HG03378 (cell line): ENCODE data around the gene FMNL1.

Experiments
- ATAC-seq: cut with Tn5 transposase; IDR thresholded peaks from one replicate; pipeline ENCODE4 v1.9.1; 2021; ENCODE audit warnings: mild to moderate bottlenecking, moderate library complexity; ENCODE audit not compliant: unreplicated experiment

Gene FMNL1

DNA sequence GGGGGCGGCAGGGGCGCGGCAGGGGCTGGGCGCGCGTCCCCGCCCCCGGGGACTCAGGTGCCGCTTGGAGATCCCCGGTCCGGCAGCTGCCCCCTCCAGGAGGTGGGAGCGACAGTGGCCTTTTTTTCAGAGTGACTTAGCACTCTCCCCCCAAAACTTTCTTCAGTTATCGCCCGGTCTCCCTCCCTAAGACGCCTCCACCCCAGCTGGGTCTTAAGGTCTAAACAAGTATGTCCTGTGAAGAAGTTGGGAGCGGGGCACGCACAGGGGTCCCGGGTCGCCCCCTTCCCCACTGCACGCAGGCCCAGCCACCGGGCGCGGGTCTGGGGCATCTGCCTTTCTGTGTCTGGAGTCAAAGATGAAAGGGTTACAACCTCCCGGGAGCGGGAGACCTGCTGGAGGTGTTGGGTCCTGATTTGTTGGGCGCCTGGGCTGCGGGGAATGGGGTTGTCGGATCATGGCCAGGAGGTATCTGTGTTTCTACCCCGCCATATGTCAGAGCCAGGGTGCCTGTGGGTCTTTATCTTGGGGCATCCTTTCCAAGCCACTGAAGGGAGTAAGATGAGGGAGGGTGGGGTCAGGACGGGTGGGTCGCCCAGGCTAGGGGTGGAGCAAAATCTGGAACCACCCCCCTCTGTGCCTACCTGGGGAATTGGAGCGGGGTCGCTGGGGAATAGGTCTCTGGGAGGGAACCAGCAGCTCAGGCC lies 757 bp downstream of the FMNL1 start:
- no peak for ATAC-seq

DNA sequence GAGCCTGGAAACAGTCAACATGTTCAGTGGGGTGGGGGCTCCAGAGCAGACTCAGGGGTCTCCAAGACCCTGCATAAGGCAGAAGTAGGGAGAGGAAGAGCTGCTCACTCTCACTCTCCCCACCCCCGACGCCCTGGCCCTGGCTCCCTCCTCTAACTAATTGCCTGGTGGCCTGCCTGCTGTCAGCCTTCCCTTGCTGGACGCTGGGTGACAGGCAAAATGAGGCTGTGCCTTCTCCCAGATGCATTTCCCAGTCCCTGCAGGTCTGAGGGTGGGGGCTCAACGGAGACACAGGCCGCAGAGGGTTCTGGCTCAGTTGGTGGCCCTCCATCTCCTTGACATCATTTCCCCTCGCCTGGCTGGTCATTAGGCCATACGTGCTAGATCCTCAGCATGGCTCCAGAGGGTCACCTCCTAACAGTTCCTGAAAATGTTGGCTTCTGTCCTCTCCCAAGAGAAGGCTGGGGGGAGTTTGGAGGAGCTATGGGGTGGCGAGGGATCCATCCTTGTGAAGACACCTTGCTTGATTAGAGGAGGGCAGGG lies 1.4 kb downstream of the FMNL1 start:
- ATAC-seq: no peak

DNA sequence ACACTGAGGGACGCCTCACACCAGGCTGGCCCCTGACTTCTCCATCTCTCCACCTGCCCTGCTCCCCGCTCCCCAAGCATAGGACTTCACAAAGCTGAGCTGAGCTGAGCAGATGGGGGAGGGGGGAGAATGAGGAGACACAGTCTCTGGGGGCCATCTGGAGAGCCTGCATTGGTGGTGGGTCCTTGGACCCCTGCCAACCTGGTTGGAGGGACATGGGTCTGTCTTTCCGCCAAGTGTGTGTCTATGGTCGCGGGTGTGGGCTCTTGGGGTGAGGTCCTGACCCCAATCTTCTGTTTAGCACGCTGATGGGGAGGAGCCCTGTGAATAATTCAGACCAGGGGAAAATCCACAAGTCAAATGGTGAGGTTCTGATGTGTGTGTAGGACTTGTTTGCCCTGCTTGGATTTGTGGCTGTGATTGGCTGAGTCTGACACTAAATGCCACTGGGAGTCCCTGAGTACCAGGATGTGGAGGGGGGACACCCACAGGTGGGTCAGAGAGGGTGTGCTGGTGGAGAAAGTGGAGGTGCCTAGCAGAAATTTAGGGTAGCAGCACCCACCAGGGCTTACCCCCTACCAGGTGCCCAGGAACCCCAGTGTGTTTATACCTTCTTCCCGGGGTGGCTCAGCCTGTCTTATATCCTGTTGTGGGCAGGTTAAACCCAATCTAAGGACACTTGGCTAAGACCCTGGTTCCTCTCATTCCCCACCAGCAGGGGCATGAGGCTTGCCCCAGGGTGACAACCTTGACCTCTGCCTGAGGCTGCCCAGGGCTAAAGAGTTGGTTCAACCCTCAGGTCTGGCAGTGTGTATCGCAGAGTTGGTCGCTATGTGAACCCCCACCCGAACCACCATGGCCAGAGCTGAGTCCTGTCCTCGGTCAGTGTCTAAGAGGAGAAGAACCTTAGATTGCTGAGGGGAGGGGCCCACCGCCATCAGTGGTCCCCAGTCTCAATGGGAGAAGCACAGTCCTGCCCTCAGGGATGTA lies 2.1 kb downstream of the FMNL1 start:
- no peak for ATAC-seq

DNA sequence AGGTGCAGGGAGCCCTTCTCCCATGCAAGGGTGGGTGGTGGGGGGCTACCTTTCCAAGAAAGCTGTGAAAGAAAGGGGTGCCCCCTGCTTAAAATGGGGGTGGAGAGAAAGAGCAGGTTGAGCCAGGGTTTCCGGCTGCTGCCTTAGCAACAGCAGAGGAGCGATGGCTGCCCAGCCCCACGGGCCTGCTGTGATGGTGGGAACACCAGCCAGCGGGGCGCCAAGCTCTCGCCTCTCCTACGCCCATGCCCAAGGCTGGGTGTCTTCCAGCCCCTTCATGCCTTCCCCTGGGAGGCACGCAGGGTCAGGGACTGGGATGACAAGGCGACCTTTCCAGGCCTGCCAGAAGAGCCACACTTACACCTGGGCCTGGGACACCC lies 3.0 kb downstream of the FMNL1 start:
- ATAC-seq: no peak

DNA sequence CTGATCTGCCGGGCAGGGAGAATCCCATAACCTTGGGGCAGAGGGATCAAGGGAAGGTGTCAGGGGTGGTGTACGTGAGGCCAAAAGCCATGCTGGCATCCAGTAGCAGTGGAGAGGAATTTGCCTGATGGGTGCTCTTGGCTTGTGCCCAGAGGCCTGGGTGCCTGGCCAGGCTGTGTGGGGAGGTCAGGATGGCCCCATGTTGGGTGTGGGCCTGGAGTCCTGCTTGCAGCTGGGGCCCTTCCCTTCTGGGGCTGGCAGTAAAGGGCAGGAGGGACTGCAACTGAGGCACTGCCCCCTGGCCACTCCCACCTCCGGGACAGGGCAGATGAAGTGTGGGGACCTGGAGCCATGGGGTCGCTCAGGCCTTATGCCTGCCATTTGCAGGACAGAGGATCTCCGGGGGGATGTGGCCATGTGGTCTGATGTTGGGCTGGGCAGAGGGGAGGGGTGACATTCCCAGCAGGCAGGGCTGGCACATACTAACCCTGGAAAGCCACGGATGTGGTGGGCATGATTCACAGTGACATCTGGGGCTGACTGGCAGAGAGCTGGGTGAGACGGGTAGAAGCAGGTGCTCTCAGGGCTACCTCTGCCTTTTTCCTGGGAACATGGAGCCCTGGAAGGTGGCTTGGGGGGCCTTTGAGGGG lies 3.5 kb downstream of the FMNL1 start:
- no peak for ATAC-seq

DNA sequence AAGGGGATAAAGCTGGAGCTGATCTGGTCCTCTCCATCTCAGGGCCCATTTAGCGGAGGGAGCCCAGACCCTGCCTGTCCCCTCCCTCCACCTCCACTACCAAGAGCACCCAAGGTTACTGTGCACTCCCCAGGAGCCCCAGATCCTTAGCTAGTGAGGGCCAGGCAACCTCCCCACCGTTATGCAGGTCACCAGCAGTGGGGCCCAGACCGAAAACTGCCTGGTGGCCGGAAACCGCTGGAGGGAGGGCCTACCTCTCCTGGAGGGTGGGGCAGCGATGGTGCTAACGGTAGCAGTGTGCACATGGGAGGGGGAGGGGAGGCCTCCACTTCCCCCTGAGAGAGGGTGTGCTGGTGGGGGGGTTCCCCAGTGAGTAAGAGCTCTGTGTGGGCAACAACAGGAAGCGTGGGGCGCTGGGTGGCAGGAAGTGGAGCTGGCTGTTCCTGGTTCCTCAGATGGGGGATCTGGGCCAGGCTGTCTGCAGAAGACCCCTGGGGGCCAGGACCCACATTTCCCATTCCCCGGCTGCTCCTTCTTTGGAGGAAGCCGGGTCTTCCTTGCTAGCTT lies 4.4 kb downstream of the FMNL1 start:
- ATAC-seq: peak; percentile 33

- no peak for ATAC-seq
These were observed 4.9 kb downstream of the FMNL1 start for GRCh38 chr17:45226576-45226975.

- ATAC-seq: no peak
These were observed 5.6 kb downstream of the FMNL1 start for GRCh38 chr17:45227101-45227925.

GRCh38 chr17:45227926-45228762 lies 6.5 kb downstream of the FMNL1 start:
- ATAC-seq: no peak

DNA sequence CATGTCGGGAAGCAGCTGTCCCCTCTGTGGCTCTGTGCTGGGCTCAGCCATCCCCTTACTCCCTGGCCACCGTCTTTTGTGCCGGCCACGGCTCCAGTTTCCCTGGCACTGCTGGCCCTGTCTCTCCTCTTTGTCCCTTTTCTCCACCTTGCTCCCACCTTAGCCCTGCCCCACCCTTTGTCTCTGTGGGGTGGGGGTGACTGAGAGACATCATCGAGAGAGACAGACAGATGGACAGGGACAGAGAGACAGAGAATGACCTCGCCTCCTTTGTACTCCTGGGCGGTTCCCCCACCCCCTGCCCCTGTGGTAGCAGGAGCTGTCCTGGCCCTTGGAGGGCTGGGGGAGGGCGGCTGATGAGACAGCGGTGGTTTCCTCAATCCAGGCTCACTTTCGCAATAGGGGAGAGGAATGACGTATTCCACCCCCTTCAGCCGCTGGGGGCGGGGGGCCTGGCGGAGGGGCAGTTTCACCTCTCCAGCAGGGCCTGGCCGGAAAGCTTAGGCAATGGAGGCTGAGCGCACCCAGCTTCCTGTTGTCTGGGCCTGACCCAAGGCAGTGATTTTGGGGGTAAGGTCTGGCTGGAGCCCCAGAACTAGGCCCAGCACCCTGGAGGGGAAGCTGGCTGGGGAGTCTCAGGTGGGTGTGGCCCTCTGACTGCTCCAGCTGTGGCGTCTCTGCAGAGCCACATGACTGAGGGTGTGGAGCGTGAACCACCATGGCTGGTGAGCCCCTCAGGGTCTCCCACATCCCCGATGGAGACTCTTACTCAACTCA lies 7.3 kb downstream of the FMNL1 start:
- ATAC-seq: no peak

DNA sequence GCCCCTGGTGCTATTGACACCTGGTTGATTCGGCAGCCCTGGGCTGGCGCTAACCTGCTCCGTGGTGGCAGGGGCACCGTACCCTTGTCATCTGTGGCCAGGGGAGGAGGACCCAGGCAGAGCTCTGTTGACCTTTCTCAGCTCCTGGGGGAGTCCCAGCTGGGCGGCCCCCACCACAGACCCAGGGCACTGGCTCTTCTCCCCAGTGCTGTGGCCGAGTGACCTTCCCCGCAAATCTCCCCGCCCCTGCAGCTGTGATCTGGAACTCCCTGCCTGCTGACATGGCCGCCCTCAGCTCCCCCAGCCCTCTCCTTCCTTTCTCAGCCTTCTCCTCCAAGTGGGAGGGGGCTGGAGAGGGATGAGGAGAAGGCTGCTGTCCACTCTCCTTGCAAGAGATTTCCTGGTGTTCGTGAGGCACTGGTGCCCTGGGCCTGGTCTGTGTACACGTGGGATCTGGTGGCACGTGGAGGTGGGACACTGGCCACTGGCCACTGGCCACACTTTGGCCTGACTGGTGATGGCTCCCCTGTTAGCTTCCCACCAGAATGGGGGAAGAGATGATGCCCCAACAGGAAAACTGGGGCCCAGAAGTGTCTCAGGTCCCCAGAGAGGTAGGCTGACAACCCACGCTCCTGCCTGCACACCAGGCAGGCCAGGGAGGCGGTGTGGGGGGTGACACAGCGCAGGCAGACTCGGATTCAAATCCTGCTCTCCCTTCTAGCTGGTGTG lies 8.2 kb downstream of the FMNL1 start:
- ATAC-seq: no peak

DNA sequence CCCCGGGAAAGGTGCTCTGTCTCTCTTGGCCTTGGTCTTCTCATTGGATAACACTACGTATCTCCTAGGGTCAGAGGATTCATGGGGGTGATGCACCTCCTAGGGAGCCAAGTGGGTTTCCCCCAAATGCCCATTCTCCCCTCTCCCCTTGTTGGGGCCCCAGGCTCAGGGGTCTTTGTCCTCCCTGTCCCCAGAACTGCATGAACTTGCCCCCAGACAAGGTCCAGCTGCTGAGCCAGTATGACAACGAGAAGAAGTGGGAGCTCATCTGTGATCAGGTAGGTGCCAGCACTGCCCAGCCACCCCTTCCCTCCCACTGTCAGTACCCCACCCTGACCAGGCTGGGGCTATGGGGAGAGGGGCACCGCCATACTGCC lies 8.7 kb downstream of the FMNL1 start:
- no peak for ATAC-seq

DNA sequence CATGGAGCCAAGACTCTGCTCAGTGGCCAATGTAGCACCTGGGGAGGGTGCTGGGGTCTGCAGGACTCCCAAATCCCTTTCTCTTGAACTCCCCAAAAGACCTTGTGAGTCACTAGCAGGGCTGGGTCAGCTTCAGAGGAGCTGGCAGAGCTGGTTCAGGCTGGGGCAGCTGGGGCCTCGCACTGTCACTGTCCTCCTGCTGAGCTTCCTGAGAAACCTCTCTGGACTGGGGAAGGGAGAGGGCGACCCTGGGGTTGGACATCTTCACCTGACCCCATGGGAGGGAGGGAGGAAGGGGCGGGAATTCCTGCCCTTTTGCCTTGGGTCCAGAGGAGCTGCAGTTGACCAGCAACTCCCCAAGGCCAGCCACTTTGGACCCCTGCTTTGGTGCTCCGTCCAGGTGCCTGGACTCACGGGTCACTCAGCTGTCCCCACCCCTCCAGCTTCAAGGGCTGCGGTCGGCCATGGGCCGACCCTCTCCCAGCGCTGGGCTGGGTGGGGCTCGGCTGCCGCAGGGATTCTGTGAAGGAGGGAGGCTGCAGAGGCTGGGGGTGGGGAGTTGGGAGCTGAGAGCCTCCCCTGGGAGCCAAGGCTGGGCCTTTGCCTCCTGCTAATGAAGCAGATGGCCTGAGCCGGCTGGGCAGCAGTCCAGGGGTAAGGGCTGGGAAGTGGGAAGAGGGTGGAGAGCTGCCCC lies 9.2 kb downstream of the FMNL1 start:
- no peak for ATAC-seq

- ATAC-seq: no peak
These were observed 9.9 kb downstream of the FMNL1 start for GRCh38 chr17:45231481-45232116.

DNA sequence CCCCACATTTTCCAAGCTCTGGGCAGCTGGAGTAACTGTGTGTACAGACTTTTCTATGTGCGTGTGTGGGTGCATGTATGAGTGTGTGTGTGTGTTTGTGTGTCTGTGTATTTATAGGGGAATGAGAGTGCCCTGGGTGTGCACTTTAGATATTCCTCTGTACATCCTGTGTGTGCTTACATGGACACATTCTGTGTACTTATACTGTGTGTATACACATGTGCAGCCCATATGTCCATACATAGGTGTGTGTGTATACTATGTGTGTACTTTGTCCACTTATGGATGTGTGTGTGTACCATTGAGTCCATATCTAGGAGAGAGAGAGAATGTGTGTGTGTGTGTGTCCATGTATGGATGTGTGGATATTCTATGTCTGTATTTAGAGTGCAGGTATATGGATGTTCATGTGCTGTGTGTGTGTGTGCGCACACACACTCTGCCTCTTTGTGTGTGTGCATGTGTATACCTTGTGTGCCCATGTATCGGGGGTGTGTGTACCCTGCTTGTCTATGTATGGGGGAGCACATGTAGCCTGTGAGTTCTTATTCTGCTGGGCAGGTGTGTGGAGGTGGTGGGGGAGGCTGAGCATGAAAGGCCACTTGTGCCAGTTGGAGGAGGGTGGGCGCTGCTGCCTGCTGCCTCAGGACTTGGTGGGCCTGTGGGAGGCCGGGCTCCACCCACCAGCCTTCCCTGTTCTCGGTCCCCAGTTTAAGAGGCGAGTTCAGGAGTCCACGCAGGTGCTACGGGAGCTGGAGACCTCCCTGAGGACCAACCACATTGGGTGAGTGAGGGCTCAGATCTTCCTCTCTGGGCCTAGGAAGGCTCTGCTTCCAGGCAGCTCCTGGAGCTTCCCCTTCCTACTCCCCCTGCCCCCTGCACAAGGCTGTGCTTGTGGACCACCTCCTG lies 11.1 kb downstream of the FMNL1 start:
- no peak for ATAC-seq

DNA sequence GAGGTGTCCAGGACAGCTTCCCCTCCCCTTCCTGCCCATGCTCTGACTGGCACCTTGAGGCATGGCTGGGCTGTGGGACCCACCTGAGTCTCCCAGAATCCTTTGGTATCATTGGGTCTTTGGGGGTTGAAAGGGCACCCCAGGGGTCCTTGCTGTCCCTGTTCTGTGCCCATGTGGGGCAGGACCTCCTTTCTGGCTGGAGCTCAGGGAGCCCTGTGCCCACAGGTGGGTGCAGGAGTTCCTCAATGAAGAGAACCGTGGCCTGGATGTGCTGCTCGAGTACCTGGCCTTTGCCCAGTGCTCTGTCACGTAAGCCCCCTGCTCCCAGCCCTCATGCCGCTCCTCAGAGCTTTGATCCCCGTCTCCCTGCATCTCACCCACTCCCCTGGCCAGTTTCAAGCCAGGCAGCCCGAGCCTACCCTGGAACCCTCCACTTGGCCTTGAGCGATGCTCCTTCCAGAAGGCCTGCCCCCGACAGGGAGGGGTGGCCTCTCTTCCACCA lies 11.8 kb downstream of the FMNL1 start:
- no peak for ATAC-seq
